Measurements from ENCODE around the gene SOHLH2. TPM values are rescaled to one million over a fixed set of nuclear protein-coding genes. Genes with fewer than 3 reads are reported as not detected.
A peak's percentile ranks its signal among the peaks of the same experiment; 100 is the strongest.

The SOHLH2 gene
- total RNA-seq, 4 donors from 2014 or later, result 0.19 to 0.47 (median 0.27) TPM; not detected in 1

- H3K4me3 ChIP-seq, result no peak overlapping the region
- no peaks in the 10 kb centered on the region for H3K9me3 ChIP-seq
- no peak for TF ChIP-seq POLR2AphosphoS5 (IDR thresholded peaks at IDR 0.05)
- no peak for TF ChIP-seq EP300 (IDR thresholded peaks at IDR 0.05)
- no peak for TF ChIP-seq CTCF (IDR thresholded peaks at IDR 0.05)
- no peak for TF ChIP-seq POLR2A (IDR thresholded peaks at IDR 0.05)
- peaks cover 6 to 18% (median 6%) of the 10 kb centered on the region in 3 donors for H3K4me1 ChIP-seq
- no peaks in the 10 kb centered on the region for H3K36me3 ChIP-seq
- WGBS, 2 donors (ENCODE audit: low coverage in 1 of 2), result 92% methylated on average over 4 of the region's 4 CpGs
- no peaks in the 10 kb centered on the region for H3K27me3 ChIP-seq
- no peak overlapping the region for H3K27ac ChIP-seq
- no peak for ATAC-seq
Observed at GRCh38 chr13:36160297-36160696, 54.1 kb downstream of the SOHLH2 start.

- WGBS, 2 donors (ENCODE audit: low coverage in 1 of 2), result 38 to 86% methylated on average over 3 to 4 of the region's 4 CpGs
Observed at GRCh38 chr13:36158611-36159010, 55.7 kb downstream of the SOHLH2 start.

GRCh38 chr13:36157480-36157879, 56.9 kb downstream of the SOHLH2 start:
- no peaks in the 10 kb centered on the region for H3K36me3 ChIP-seq
- ATAC-seq, result no peak
- no peaks in the 10 kb centered on the region for H3K9me3 ChIP-seq
- H3K27ac ChIP-seq, result no peak overlapping the region
- WGBS, 2 donors (ENCODE audit: low coverage in 1 of 2), result 67% methylated on average over 1 of the region's 1 CpG; no CpG with 5 or more reads in 1 of the 2 donors
- H3K27me3 ChIP-seq, result peaks cover 8% of the 10 kb centered on the region
- H3K4me3 ChIP-seq, result no peak overlapping the region
- H3K4me1 ChIP-seq, result peaks cover 0 to 8% (median 3%) of the 10 kb centered on the region in 3 donors
- TF ChIP-seq CTCF (IDR thresholded peaks at IDR 0.05) (no peak), POLR2A (IDR thresholded peaks at IDR 0.05) (no peak), POLR2AphosphoS5 (IDR thresholded peaks at IDR 0.05) (no peak), EP300 (IDR thresholded peaks at IDR 0.05) (no peak)

More at GRCh38 chr13:36158611-36159010, 55.7 kb downstream of the SOHLH2 start:
- no peaks in the 10 kb centered on the region for H3K9me3 ChIP-seq
- H3K4me3 ChIP-seq, result no peak overlapping the region
- TF ChIP-seq POLR2A (IDR thresholded peaks at IDR 0.05) (no peak), CTCF (IDR thresholded peaks at IDR 0.05) (no peak), POLR2AphosphoS5 (IDR thresholded peaks at IDR 0.05) (no peak), EP300 (IDR thresholded peaks at IDR 0.05) (no peak)
- H3K36me3 ChIP-seq, result no peaks in the 10 kb centered on the region
- H3K27ac ChIP-seq, result no peak overlapping the region
- peaks cover 8% of the 10 kb centered on the region for H3K27me3 ChIP-seq
- peaks cover 2 to 14% (median 5%) of the 10 kb centered on the region in 3 donors for H3K4me1 ChIP-seq
- ATAC-seq, result no peak

GRCh38 chr13:36154567-36155291, 59.6 kb downstream of the SOHLH2 start:
- WGBS, 2 donors (ENCODE audit: low coverage in 1 of 2), result 0% methylated on average over 7 of the region's 35 CpGs; no CpG with 5 or more reads in 1 of the 2 donors
- ATAC-seq, result peak; percentile 46
- Histone ChIP-seq H3K27ac (no peak overlapping the region), H3K27me3 (peaks cover 8% of the 10 kb centered on the region), H3K4me1 (peaks cover 0 to 8% (median 3%) of the 10 kb centered on the region in 3 donors), H3K4me3 (peak overlapping the region; percentile 2 to 44), H3K36me3 (no peaks in the 10 kb centered on the region), H3K9me3 (no peaks in the 10 kb centered on the region)
- TF ChIP-seq EP300 (IDR thresholded peaks at IDR 0.05) (no peak), CTCF (IDR thresholded peaks at IDR 0.05) (no peak), POLR2AphosphoS5 (IDR thresholded peaks at IDR 0.05) (no peak), POLR2A (IDR thresholded peaks at IDR 0.05) (no peak)

GRCh38 chr13:36151591-36151990, 62.8 kb downstream of the SOHLH2 start:
- no peaks in the 10 kb centered on the region for H3K9me3 ChIP-seq
- peaks cover 0 to 8% (median 3%) of the 10 kb centered on the region in 3 donors for H3K4me1 ChIP-seq
- H3K27ac ChIP-seq, result no peak overlapping the region
- 83 to 100% methylated on average over 1 of the region's 1 CpG for WGBS, 2 donors (ENCODE audit: low coverage in 1 of 2)
- no peak for ATAC-seq
- no peaks in the 10 kb centered on the region for H3K36me3 ChIP-seq
- no peak for TF ChIP-seq EP300 (IDR thresholded peaks at IDR 0.05)
- no peak for TF ChIP-seq CTCF (IDR thresholded peaks at IDR 0.05)
- no peak for TF ChIP-seq POLR2AphosphoS5 (IDR thresholded peaks at IDR 0.05)
- TF ChIP-seq POLR2A (IDR thresholded peaks at IDR 0.05), result no peak
- peaks cover 8% of the 10 kb centered on the region for H3K27me3 ChIP-seq
- no peak overlapping the region for H3K4me3 ChIP-seq

Data from gastroesophageal sphincter (tissue), 4 donors.